Measurements from ENCODE around the gene CACNA1G. TPM values are rescaled to one million over a fixed set of nuclear protein-coding genes. Genes with fewer than 3 reads are reported as not detected.

CACNA1G gene
- total RNA-seq, 2 donors from 2014 or later, result 0.07 to 0.19 TPM

- no peak for TF ChIP-seq CTCF (IDR thresholded peaks at IDR 0.05)
- Histone ChIP-seq H3K36me3 (no peaks in the 10 kb centered on the region), H3K9me3 (no peaks in the 10 kb centered on the region), H3K9ac (ENCODE audit: low read depth in 2 of 2, low read length in 2 of 2) (no peak overlapping the region), H3K27ac (no peak overlapping the region), H3K4me1 (no peaks in the 10 kb centered on the region), H3K27me3 (no peaks in the 10 kb centered on the region), H3K4me3 (no peak overlapping the region)
- DNase-seq, result no peak
- intact Hi-C loops (cut with DNase I), result no loop called here
These were observed 24.8 kb downstream of the CACNA1G start for GRCh38 chr17:50585346-50585745.

GRCh38 chr17:50585891-50586290, 25.4 kb downstream of the CACNA1G start:
- H3K4me1 ChIP-seq, result no peaks in the 10 kb centered on the region
- no peaks in the 10 kb centered on the region for H3K9me3 ChIP-seq
- DNase-seq, result no peak
- no peaks in the 10 kb centered on the region for H3K27me3 ChIP-seq
- H3K9ac ChIP-seq (ENCODE audit: low read depth in 2 of 2, low read length in 2 of 2), result no peak overlapping the region
- H3K36me3 ChIP-seq, result no peaks in the 10 kb centered on the region
- TF ChIP-seq CTCF (IDR thresholded peaks at IDR 0.05), result no peak
- intact Hi-C loops (cut with DNase I), result no loop called here
- H3K27ac ChIP-seq, result no peak overlapping the region
- no peak overlapping the region for H3K4me3 ChIP-seq

GRCh38 chr17:50586421-50587247, 26.1 kb downstream of the CACNA1G start:
- H3K9ac ChIP-seq (ENCODE audit: low read depth in 2 of 2, low read length in 2 of 2), result no peak overlapping the region
- no peaks in the 10 kb centered on the region for H3K27me3 ChIP-seq
- H3K4me3 ChIP-seq, result no peak overlapping the region
- no peaks in the 10 kb centered on the region for H3K9me3 ChIP-seq
- no peaks in the 10 kb centered on the region for H3K4me1 ChIP-seq
- DNase-seq, result no peak
- intact Hi-C loops (cut with DNase I), result no loop called here
- no peak overlapping the region for H3K27ac ChIP-seq
- TF ChIP-seq CTCF (IDR thresholded peaks at IDR 0.05), result no peak
- no peaks in the 10 kb centered on the region for H3K36me3 ChIP-seq

- DNase-seq, result no peak
- Histone ChIP-seq H3K27ac (no peak overlapping the region), H3K4me3 (no peak overlapping the region), H3K9me3 (no peaks in the 10 kb centered on the region), H3K27me3 (no peaks in the 10 kb centered on the region), H3K9ac (ENCODE audit: low read depth in 2 of 2, low read length in 2 of 2) (no peak overlapping the region), H3K4me1 (no peaks in the 10 kb centered on the region), H3K36me3 (no peaks in the 10 kb centered on the region)
- no peak for TF ChIP-seq CTCF (IDR thresholded peaks at IDR 0.05)
- intact Hi-C loops (cut with DNase I), result no loop called here
These were observed 27.1 kb downstream of the CACNA1G start for GRCh38 chr17:50587571-50587970.

- intact Hi-C loops (cut with DNase I), result no loop called here
- Histone ChIP-seq H3K36me3 (no peaks in the 10 kb centered on the region), H3K27me3 (no peaks in the 10 kb centered on the region), H3K4me3 (no peak overlapping the region), H3K9me3 (no peaks in the 10 kb centered on the region), H3K27ac (no peak overlapping the region), H3K9ac (ENCODE audit: low read depth in 2 of 2, low read length in 2 of 2) (no peak overlapping the region), H3K4me1 (no peaks in the 10 kb centered on the region)
- no peak for DNase-seq
- no peak for TF ChIP-seq CTCF (IDR thresholded peaks at IDR 0.05)
These were observed 28.0 kb downstream of the CACNA1G start for GRCh38 chr17:50588391-50589049.

Data from colonic mucosa (tissue), 4 donors.